Prostate gland (tissue), 2 donors: Measurements from ENCODE around the gene LRBA. TPM values are rescaled to one million over a fixed set of nuclear protein-coding genes. Genes with fewer than 3 reads are reported as not detected.

Source experiments
- DNase-seq: peaks from one replicate; pipeline ENCODE4 v3.0.0-alpha.2; 2019; ENCODE audit warnings: low spot score
- H3K27ac ChIP-seq, 2 donors: fragments of 200-600 bp; sonication (generic); 2 replicates each; pipeline ENCODE4 v1.5.1; 2017 to 2019
- H3K27me3 ChIP-seq: fragments of 200-600 bp; sonication (generic); replicated peaks from 2 replicates; pipeline ENCODE4 v1.5.1; 2019; ENCODE audit not compliant: insufficient read depth
- H3K36me3 ChIP-seq, 2 donors: fragments of 200-600 bp; sonication (generic); 1 replicate in 1 of 2; 2 replicates in 1 of 2; pipeline versions ENCODE4 v1.5.1 to v1.8.1; 2017 to 2019
- H3K4me1 ChIP-seq: fragments of 200-600 bp; sonication (generic); replicated peaks from 2 replicates; pipeline ENCODE4 v1.5.1; 2019
- H3K4me3 ChIP-seq, 2 donors: fragments of 200-600 bp; sonication (generic); 2 replicates each; pipeline ENCODE4 v1.5.1; 2017 to 2019
- H3K9me3 ChIP-seq: fragments of 200-600 bp; sonication (generic); 2 replicates; pipeline ENCODE4 v1.5.1; 2017
- CTCF ChIP-seq, 4 experiments: fragments of 200-600 bp in 2 of 4; fragments of 450-650 bp in 2 of 4; sonication (generic) in 2 of 4; IDR thresholded peaks; 1 replicate in 3 of 4; 2 replicates in 1 of 4; pipeline ENCODE4 v1.5.1; 2016 to 2019; ENCODE audit warnings: antibody characterized with exemption in 4 of 4, mild to moderate bottlenecking in 2 of 4, moderate library complexity in 2 of 4
- POLR2A ChIP-seq: fragments of 450-650 bp; IDR thresholded peaks from one replicate; pipeline ENCODE4 v1.6.1; 2016; ENCODE audit warnings: antibody characterized with exemption, mild to moderate bottlenecking
- POLR2AphosphoS5 ChIP-seq: sonication (generic); formaldehyde crosslinking; IDR thresholded peaks from one replicate; pipeline ENCODE4 v1.6.1; 2017; ENCODE audit warnings: antibody characterized with exemption
- WGBS: methylation state at CpG from one replicate; pipeline ENCODE4 v1.1.5; 2018; 5-methylcytosine and 5-hydroxymethylcytosine counted together
- intact Hi-C: fragments of 100-400 bp; cut with DNase I; formaldehyde crosslinking; loops from one replicate; pipeline ENCODE4 v1.14.2; 2022
- total RNA-seq, 2 donors: library from RNA; depleted of rRNA; stranded (reverse); fragments of >200 nt; gene quantifications; one replicate each; pipeline ENCODE4 v1.1.0, GENCODE V29; 2016

The LRBA gene
- total RNA-seq, 2 donors from 2014 or later: 69.8 to 79.8 TPM

GRCh38 chr4:150310159-150310895, 704.8 kb downstream of the LRBA start:
- H3K9me3 ChIP-seq: no peaks in the 10 kb centered on the region
- H3K27ac ChIP-seq: no peak overlapping the region
- 69% methylated on average over 4 of the region's 4 CpGs for WGBS
- H3K4me3 ChIP-seq: no peak overlapping the region
- H3K27me3 ChIP-seq: no peaks in the 10 kb centered on the region
- no peaks in the 10 kb centered on the region for H3K4me1 ChIP-seq
- H3K36me3 ChIP-seq: no peaks in the 10 kb centered on the region
- DNase-seq: no peak
- intact Hi-C loops: no loop called here
- no peak for TF ChIP-seq POLR2A
- TF ChIP-seq POLR2AphosphoS5: no peak
- no peak for TF ChIP-seq CTCF (IDR thresholded peaks at IDR 0.05)

- H3K4me1 ChIP-seq: no peaks in the 10 kb centered on the region
- DNase-seq: no peak
- no peak overlapping the region for H3K4me3 ChIP-seq
- H3K9me3 ChIP-seq: no peaks in the 10 kb centered on the region
- H3K27me3 ChIP-seq: no peaks in the 10 kb centered on the region
- intact Hi-C loops: no loop called here
- no peaks in the 10 kb centered on the region for H3K36me3 ChIP-seq
- 95% methylated on average over 4 of the region's 4 CpGs for WGBS
- no peak overlapping the region for H3K27ac ChIP-seq
- TF ChIP-seq POLR2AphosphoS5 (no peak), CTCF (IDR thresholded peaks at IDR 0.05) (no peak), POLR2A (no peak)
Measured at GRCh38 chr4:150308824-150309472, 706.1 kb downstream of the LRBA start.

- intact Hi-C loops: no loop called here
- Histone ChIP-seq H3K4me1 (no peaks in the 10 kb centered on the region), H3K9me3 (no peaks in the 10 kb centered on the region), H3K27ac (no peak overlapping the region), H3K36me3 (no peaks in the 10 kb centered on the region), H3K27me3 (no peaks in the 10 kb centered on the region), H3K4me3 (no peak overlapping the region)
- DNase-seq: no peak
- 97% methylated on average over 1 of the region's 1 CpG for WGBS
- TF ChIP-seq CTCF (IDR thresholded peaks at IDR 0.05) (no peak), POLR2AphosphoS5 (no peak), POLR2A (no peak)
Measured at GRCh38 chr4:150306719-150307118, 708.4 kb downstream of the LRBA start.

GRCh38 chr4:150305995-150306394, 709.1 kb downstream of the LRBA start:
- no peak for DNase-seq
- Histone ChIP-seq H3K4me1 (no peaks in the 10 kb centered on the region), H3K9me3 (no peaks in the 10 kb centered on the region), H3K36me3 (no peaks in the 10 kb centered on the region), H3K27ac (no peak overlapping the region), H3K27me3 (no peaks in the 10 kb centered on the region), H3K4me3 (no peak overlapping the region)
- TF ChIP-seq CTCF (IDR thresholded peaks at IDR 0.05) (no peak), POLR2AphosphoS5 (no peak), POLR2A (no peak)
- WGBS: 10% methylated on average over 2 of the region's 2 CpGs
- intact Hi-C loops: no loop called here

- TF ChIP-seq CTCF (IDR thresholded peaks at IDR 0.05) (no peak), POLR2A (no peak), POLR2AphosphoS5 (no peak)
- Histone ChIP-seq H3K36me3 (no peaks in the 10 kb centered on the region), H3K27me3 (no peaks in the 10 kb centered on the region), H3K4me3 (no peak overlapping the region), H3K27ac (no peak overlapping the region), H3K9me3 (no peaks in the 10 kb centered on the region), H3K4me1 (no peaks in the 10 kb centered on the region)
- WGBS: 75% methylated on average over 4 of the region's 4 CpGs
- no peak for DNase-seq
- intact Hi-C loops: no loop called here
Measured at GRCh38 chr4:150302553-150302952, 712.5 kb downstream of the LRBA start.
